GM19025 (cell line): ENCODE data around the gene STRA8.
"Not testable (repeated sequence)": the region's sequence is repeated elsewhere in the genome, so short reads cannot be mapped to it uniquely, and the experiment has no call there.

Experiments
- ATAC-seq: cut with Tn5 transposase; IDR thresholded peaks from one replicate; pipeline ENCODE4 v1.9.1; 2021; ENCODE audit warnings: mild to moderate bottlenecking, low read depth, moderate library complexity; ENCODE audit not compliant: unreplicated experiment

Gene STRA8

GRCh38 chr7:135204341-135204749, 29.3 kb upstream of the STRA8 start:
- ATAC-seq: no peak

DNA sequence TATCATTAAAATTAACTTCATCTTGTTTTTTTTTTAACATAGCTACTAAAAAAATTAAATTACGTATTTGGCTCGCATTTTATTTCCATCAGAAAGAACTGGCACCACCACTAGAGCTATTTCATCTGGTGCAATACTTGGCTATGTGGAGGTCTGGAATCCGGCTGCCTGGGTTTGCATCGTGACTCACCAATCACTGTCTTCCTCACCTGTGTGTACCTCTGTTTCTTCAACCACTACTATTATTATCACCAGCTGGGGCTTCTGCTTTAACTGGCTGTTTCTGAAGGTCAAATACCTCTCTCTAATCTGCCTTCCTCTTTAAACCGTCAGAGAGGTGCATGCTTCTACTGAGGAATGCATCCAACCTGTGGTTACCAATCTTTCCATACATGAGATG, 28.8 kb upstream of the STRA8 start:
- no peak for ATAC-seq

DNA sequence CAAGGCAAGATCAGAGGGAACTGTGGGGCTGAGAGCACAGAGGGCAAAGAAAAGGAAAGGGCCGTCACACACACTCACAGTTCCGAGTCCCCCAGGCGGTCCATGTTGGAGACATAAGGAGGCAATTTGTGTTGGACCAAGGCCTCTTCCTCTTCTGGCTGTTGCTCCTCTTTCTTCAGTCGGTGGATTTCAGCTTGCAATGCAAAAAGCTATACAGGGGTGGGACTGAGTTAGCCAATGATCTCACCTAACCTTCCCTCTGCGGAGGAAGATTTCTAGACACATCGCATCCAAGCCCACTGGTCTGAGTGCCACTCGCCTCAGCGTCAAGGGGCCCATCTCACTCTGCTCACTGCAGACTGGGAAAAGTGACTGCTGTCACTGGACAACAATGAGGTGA, 27.8 kb upstream of the STRA8 start:
- no peak for ATAC-seq

- no peak for ATAC-seq
Measured at GRCh38 chr7:135206941-135207391, 26.7 kb upstream of the STRA8 start.

GRCh38 chr7:135207406-135208101, 26.1 kb upstream of the STRA8 start:
- ATAC-seq: no peak

DNA sequence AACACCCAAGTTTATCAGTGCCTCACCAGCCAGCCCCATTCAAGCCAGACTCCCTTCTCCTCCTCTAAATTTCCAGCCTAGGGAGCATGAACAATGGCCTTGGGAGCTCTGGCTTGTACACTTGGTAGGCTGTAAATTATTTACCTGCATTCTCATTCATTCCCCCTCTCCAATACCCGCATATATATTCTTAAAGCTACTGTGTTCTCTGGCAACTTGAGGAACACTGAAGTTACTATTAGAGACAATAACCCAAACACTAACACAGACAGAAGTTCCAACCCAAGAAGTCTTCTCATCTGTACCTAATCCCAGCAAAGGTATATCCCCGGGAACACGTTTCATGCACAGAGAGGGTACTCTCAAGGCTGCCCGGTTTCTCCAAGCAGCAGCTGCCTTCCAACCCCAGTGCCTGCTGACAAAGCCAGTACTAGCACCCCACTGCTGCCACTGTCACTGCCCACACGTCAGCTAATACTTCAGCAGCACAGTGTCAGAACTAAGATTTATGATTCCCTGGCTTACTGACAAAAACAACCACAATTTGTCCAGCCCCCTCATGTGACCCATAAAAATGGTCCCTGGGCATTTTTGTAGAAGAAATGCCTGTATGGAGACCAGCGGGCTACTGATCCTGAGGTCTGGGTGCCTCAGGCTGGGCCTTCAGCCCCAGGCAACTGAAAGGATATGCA, 25.4 kb upstream of the STRA8 start:
- ATAC-seq: no peak

DNA sequence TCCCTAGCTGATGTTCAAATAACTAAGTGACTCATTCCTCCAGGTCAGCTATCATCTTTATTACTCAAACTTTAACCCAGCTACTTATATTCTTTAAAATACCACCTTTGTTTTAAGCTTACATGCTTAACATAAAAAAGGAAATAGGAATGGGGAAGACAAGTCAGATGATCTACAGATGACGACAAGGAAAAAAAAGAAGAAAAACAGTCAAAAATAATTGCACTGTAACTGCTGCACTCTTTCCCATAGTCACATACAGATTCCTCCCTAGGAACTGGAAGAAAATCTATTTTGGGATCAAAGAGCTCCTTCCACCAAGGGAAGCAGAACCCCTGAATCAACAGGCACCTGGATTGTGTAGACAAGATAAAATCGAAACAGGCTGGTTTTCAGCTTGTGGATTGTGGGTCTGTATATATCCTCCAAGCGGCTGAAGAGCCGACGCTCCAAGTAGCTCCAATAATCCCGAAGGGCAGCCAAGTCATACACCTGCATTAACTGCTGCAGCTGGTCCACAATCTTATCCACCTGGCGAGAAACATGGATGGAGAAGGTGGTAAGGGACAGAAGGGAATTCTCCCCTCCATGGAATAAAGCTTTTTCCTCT, 24.3 kb upstream of the STRA8 start:
- no peak for ATAC-seq

DNA sequence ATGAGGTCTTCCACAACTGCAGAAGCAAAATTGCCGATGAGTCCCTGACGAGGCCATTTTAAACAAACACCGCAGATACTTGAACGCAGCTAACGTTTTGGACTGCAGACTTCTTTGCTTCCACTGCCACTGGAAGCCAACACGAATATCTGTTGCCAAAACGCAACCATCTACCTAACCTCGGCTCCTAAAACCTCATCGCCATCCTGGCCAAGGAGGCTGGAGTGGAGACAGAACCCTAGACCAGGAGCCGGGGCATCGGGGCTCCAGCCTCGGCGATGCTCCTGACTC, 22.8 kb upstream of the STRA8 start:
- ATAC-seq: no peak

GRCh38 chr7:135211179-135211945, 22.3 kb upstream of the STRA8 start, which contains the start of gene WDR91:
Gene WDR91, minus strand, starts transcription at chr7:135211526. Its CDS starts 24 bp downstream, at chr7:135211502.
- ATAC-seq: peak; percentile 83

DNA sequence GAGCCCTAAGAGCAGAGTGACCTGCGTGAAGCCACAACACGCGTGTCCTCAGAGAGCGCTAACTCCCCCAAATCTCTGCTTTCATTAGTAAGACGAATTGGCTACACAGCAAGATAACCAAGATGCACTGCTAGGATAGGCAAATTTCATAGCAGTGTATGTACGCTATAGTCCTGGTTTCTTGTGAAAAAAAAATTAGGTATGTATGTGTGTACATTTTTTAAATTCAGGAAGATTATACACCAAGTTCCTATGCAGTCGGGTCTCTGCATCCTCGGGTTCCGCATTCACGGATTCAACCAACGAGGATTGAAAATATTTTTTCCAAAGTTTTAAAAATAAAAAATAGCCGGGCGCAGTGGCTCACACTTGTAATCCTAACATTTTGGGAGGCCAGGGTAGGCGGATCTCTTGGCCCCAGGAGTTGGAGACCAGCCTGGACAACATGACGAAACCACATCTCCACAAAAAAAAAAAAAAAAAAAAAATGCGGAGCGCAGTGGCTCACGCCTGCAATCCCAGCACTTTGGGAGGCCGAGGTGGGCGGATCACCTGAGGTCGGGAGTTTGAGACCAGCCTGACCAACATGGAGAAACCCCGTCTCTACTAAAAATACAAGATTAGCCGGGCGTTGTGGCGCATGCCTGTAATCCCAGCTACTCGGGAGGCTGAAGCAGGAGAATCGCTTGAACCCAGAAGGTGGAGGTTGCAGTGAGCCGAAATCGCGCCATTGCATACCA, 21.5 kb upstream of the STRA8 start:
- not testable (repeated sequence) for ATAC-seq

DNA sequence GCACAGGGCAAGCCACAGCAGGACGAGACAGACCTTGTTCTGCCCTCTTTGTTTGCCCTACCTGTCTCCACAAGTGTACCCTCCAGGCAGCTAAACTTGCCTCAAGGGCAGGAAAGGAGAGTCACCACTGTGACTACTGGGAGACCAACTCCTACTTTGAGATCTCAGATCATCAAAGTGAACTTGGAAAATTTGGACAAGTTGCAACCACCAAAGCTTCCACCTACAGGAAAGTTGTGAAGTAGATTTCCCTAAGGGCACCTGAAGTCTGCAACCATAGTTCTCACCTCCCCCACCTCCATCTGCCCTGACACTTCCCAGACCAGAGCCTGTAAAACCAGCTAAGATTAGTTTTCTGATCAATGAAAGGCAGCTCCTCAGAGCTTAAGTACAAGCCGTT, 19.8 kb upstream of the STRA8 start:
- no peak for ATAC-seq

- no peak for ATAC-seq
Measured at GRCh38 chr7:135215180-135215579, 18.5 kb upstream of the STRA8 start.

GRCh38 chr7:135215698-135216097, 17.9 kb upstream of the STRA8 start:
- ATAC-seq: no peak

DNA sequence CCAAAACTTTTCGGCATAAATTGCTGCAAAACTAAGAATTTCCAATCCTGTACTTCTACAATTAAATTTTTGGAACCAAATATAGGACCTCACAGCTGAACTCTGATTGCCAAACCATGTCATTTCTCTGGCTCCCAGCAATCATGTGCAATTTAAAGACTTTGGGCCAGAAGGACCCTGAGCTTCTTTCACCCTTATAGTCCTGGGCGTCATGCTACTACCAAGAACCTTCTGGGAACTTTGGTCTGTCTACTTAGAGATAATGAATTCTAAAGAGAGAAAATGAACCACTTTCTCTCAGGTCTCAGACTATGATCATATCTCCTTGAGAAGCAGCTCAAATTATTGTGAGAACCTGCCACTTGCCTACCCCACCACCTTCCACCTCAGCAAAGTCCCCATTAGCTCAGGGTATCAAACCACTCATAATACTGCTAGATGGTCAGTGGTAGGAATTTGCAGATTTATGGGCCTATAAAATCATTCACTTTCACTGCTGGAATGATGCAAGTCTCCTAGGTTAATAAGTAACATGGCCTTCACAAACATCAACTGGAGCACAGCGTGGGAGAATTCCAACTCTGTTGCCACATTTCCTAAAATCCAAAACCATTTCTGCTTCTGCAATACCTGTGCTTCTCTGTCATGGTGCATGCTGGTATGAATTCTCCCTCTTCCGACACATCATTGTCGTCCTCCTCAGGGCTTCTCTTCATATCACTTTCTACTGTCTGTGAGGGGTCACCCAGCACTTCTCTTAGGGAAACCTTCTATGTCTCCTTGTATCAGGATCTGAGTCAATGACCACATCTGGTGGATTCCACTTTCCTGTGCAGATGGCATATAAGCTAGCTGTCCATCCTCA, 15.8 kb upstream of the STRA8 start:
- no peak for ATAC-seq

- no peak for ATAC-seq
Measured at GRCh38 chr7:135224027-135224426, 9.6 kb upstream of the STRA8 start.

DNA sequence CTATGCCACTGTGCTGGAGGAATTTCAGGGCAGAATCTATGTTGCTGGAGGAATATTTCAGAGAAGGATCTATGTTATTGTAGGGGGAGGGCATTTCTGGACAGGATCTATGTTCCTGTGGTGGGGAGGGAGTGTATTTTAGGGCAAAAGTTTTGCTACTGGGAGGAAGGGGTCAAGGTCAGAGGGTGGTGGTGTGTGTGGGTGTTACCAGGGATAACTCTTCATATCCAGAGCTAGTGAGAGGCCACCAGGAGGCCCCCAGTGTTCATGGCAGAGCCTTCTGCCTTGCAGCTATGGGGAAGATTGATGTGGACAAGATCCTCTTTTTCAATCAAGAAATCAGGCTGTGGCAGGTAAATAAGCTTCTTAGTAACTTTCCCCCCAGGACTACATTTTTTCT, 2.0 kb upstream of the STRA8 start:
- no peak for ATAC-seq

DNA sequence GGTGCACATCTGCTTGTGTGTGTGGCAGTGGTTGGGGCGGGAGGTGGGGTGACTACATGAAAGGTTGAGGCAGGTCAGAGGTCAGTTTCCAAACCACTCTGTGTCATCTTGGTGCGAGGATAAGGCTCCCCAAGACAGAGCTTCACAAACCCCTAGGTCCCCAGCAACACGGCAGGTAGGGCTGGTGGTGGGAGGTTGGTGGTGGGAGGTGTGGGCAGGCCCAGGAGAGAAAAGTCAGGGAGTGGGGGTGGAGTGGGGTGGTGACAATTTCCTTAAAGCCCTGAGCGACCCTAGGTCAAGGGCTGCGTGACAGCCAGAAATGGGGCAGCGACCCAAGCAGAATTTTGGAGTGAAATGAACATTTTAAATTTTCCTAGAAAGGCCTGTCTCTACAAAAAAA, 1.6 kb upstream of the STRA8 start:
- ATAC-seq: no peak

GRCh38 chr7:135232720-135233119, 918 bp upstream of the STRA8 start:
- ATAC-seq: no peak

DNA sequence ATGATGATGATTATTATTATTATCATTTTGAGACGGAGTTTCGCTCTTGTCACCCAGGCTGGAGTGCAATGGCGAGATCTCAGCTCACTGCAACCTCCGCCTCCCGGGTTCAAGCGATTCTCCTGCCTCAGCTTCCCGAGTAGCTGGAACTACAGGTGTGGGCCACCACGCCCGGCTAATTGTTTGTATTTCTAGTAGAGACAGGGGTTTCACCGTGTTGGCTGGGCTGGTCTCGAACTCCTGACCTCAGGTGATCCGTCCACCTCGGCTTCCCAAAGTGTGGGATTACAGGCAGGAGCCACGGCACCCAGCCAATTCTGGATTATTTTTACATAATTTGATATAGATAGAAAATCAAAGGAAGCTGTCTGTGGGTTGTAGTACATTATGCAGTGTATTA, 457 bp downstream of the STRA8 start:
- not testable (repeated sequence) for ATAC-seq

- no peak for ATAC-seq
Measured at GRCh38 chr7:135234727-135235126, 1.1 kb downstream of the STRA8 start.
